Measurements from ENCODE around the gene MRPL36.

- TF ChIP-seq CTCF (IDR thresholded peaks at IDR 0.05), result no peak
- no peak for TF ChIP-seq POLR2A (IDR thresholded peaks at IDR 0.05)
- no peak for TF ChIP-seq POLR2AphosphoS5 (IDR thresholded peaks at IDR 0.05)
Observed at GRCh38 chr5:1824109-1824821, 24.6 kb upstream of the MRPL36 start.

Measured in breast epithelium (tissue), 3 donors.